Measurements from ENCODE around the gene PRR27.
"Not testable (repeated sequence)": the region's sequence is repeated elsewhere in the genome, so short reads cannot be mapped to it uniquely, and the experiment has no call there.

Gene PRR27

GRCh38 chr4:70203601-70204000 lies 49.6 kb downstream of the PRR27 start:
- no peak for DNase-seq (ENCODE audit: low read depth)

GRCh38 chr4:70212752-70213151 lies 58.7 kb downstream of the PRR27 start:
- DNase-seq (ENCODE audit: low read depth) = not testable (repeated sequence)
